ENCODE data around the gene GNG7. TPM values are rescaled to one million over a fixed set of nuclear protein-coding genes. Genes with fewer than 3 reads are reported as not detected.
A peak's percentile ranks its signal among the peaks of the same experiment; 100 is the strongest.

GNG7 gene
- total and polyA plus RNA-seq, 10 of the 15 experiments (the other 5 are each of a cell fraction or from before 2014, with no cell fraction given): 1.9 to 13.6 (median 6.5) TPM

DNA sequence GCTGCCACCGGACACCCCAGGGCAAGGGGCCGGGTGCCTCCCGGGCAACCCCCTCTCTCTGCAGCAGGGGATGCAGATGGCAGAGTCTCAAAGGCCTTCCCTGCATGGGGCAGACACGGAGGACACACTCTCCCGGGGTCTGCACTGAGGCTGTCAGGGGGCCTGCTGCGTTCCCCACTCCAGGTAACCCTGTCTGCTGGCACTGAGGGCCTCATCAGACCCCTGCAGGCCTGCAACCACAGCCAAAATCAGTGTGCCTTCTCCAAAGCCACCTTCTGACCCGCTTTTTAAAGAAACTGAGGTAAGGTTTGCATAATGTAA is 93.9 kb downstream of the GNG7 start (continued):
- TF ChIP-seq PRDM15 (CRISPR knock-in tag; IDR thresholded peaks at IDR 0.05) (0 out of 2 replicates have a peak, but pooled peaks have one; percentile 11), POLR2AphosphoS5 (IDR thresholded peaks at IDR 0.05; ENCODE audit: low read length) (peak; percentile 53; the same call in 1 of the 2 replicates), PML (IDR thresholded peaks at IDR 0.05; ENCODE audit: low read length) (no peak), HDGF (IDR thresholded peaks at IDR 0.05) (no peak), KDM1A (IDR thresholded peaks at IDR 0.05; ENCODE audit: borderline replicate concordance) (no peak), MXI1 (IDR thresholded peaks at IDR 0.05; ENCODE audit: low read depth, low read length) (no peak), RB1 (IDR thresholded peaks at IDR 0.05; ENCODE audit: borderline replicate concordance) (no peak), HCFC1 (IDR thresholded peaks at IDR 0.05; ENCODE audit: low read length) (no peak), PAX5 (IDR thresholded peaks at IDR 0.05; ENCODE audit: borderline replicate concordance, low read depth, low read length) (no peak), BMI1 (IDR thresholded peaks at IDR 0.05; ENCODE audit: borderline replicate concordance) (peak; percentile 33; the same call in 1 of the 2 replicates)
- TF ChIP-seq, protein P1, sequence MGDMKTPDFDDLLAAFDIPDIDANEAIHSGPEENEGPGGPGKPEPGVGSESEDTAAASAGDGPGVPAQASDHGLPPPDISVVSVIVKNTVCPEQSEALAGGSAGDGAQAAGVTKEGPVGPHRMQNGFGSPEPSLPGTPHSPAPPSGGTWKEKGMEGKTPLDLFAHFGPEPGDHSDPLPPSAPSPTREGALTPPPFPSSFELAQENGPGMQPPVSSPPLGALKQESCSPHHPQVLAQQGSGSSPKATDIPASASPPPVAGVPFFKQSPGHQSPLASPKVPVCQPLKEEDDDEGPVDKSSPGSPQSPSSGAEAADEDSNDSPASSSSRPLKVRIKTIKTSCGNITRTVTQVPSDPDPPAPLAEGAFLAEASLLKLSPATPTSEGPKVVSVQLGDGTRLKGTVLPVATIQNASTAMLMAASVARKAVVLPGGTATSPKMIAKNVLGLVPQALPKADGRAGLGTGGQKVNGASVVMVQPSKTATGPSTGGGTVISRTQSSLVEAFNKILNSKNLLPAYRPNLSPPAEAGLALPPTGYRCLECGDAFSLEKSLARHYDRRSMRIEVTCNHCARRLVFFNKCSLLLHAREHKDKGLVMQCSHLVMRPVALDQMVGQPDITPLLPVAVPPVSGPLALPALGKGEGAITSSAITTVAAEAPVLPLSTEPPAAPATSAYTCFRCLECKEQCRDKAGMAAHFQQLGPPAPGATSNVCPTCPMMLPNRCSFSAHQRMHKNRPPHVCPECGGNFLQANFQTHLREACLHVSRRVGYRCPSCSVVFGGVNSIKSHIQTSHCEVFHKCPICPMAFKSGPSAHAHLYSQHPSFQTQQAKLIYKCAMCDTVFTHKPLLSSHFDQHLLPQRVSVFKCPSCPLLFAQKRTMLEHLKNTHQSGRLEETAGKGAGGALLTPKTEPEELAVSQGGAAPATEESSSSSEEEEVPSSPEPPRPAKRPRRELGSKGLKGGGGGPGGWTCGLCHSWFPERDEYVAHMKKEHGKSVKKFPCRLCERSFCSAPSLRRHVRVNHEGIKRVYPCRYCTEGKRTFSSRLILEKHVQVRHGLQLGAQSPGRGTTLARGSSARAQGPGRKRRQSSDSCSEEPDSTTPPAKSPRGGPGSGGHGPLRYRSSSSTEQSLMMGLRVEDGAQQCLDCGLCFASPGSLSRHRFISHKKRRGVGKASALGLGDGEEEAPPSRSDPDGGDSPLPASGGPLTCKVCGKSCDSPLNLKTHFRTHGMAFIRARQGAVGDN (IDR thresholded peaks at IDR 0.05): peak; percentile 12; the same call in 1 of the 2 replicates
- TF ChIP-seq, protein P2, sequence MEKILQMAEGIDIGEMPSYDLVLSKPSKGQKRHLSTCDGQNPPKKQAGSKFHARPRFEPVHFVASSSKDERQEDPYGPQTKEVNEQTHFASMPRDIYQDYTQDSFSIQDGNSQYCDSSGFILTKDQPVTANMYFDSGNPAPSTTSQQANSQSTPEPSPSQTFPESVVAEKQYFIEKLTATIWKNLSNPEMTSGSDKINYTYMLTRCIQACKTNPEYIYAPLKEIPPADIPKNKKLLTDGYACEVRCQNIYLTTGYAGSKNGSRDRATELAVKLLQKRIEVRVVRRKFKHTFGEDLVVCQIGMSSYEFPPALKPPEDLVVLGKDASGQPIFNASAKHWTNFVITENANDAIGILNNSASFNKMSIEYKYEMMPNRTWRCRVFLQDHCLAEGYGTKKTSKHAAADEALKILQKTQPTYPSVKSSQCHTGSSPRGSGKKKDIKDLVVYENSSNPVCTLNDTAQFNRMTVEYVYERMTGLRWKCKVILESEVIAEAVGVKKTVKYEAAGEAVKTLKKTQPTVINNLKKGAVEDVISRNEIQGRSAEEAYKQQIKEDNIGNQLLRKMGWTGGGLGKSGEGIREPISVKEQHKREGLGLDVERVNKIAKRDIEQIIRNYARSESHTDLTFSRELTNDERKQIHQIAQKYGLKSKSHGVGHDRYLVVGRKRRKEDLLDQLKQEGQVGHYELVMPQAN (conservative IDR thresholded peaks at IDR 0.05): peak; percentile 32; the same call in 1 of the 2 replicates
- TF ChIP-seq, protein P3, sequence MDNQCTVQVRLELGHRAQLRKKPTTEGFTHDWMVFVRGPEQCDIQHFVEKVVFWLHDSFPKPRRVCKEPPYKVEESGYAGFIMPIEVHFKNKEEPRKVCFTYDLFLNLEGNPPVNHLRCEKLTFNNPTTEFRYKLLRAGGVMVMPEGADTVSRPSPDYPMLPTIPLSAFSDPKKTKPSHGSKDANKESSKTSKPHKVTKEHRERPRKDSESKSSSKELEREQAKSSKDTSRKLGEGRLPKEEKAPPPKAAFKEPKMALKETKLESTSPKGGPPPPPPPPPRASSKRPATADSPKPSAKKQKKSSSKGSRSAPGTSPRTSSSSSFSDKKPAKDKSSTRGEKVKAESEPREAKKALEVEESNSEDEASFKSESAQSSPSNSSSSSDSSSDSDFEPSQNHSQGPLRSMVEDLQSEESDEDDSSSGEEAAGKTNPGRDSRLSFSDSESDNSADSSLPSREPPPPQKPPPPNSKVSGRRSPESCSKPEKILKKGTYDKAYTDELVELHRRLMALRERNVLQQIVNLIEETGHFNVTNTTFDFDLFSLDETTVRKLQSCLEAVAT (IDR thresholded peaks at IDR 0.05): no peak
- TF ChIP-seq, protein P4, sequence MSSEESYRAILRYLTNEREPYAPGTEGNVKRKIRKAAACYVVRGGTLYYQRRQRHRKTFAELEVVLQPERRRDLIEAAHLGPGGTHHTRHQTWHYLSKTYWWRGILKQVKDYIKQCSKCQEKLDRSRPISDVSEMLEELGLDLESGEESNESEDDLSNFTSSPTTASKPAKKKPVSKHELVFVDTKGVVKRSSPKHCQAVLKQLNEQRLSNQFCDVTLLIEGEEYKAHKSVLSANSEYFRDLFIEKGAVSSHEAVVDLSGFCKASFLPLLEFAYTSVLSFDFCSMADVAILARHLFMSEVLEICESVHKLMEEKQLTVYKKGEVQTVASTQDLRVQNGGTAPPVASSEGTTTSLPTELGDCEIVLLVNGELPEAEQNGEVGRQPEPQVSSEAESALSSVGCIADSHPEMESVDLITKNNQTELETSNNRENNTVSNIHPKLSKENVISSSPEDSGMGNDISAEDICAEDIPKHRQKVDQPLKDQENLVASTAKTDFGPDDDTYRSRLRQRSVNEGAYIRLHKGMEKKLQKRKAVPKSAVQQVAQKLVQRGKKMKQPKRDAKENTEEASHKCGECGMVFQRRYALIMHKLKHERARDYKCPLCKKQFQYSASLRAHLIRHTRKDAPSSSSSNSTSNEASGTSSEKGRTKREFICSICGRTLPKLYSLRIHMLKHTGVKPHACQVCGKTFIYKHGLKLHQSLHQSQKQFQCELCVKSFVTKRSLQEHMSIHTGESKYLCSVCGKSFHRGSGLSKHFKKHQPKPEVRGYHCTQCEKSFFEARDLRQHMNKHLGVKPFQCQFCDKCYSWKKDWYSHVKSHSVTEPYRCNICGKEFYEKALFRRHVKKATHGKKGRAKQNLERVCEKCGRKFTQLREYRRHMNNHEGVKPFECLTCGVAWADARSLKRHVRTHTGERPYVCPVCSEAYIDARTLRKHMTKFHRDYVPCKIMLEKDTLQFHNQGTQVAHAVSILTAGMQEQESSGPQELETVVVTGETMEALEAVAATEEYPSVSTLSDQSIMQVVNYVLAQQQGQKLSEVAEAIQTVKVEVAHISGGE (CRISPR knock-in tag; IDR thresholded peaks at IDR 0.05): no peak

All from GM12878 (cell line).